SJSA1 (cell line): ENCODE results near the gene LDLR. TPM values are rescaled to one million over a fixed set of nuclear protein-coding genes. Genes with fewer than 3 reads are reported as not detected.
"Not testable (repeated sequence)": the region's sequence is repeated elsewhere in the genome, so short reads cannot be mapped to it uniquely, and the experiment has no call there.

Experiments
- DNase-seq, 2 experiments: peaks; one replicate each; pipeline ENCODE4 v3.0.0-alpha.2; 2015 to 2020; ENCODE audit warnings: low spot score in 2 of 2, low read depth in 1 of 2
- H3K27ac ChIP-seq: fragments of 250-450 bp; sonication (Bioruptor Pico); 2 replicates; pipeline ENCODE4 v1.5.1; 2020; ENCODE audit warnings: mild to moderate bottlenecking, moderate library complexity
- H3K27me3 ChIP-seq: fragments of 250-450 bp; sonication (Bioruptor Pico); replicated peaks from 2 replicates; pipeline ENCODE4 v1.5.1; 2020; ENCODE audit warnings: mild to moderate bottlenecking, moderate library complexity
- H3K36me3 ChIP-seq: fragments of 250-450 bp; sonication (Bioruptor Pico); 2 replicates; pipeline ENCODE4 v1.5.1; 2020; ENCODE audit warnings: mild to moderate bottlenecking
- H3K4me1 ChIP-seq: fragments of 250-450 bp; sonication (Bioruptor Pico); replicated peaks from 2 replicates; pipeline ENCODE4 v1.6.1; 2021; ENCODE audit warnings: mild to moderate bottlenecking
- H3K4me3 ChIP-seq: fragments of 250-450 bp; sonication (Bioruptor Pico); 2 replicates; pipeline ENCODE4 v1.5.1; 2020; ENCODE audit warnings: mild to moderate bottlenecking
- H3K9me3 ChIP-seq: fragments of 250-450 bp; sonication (Bioruptor Pico); replicated peaks from 2 replicates; pipeline ENCODE4 v1.5.1; 2020; ENCODE audit warnings: mild to moderate bottlenecking
- total RNA-seq: library from RNA; depleted of rRNA; stranded (reverse); fragments of >200 nt; shearing (Covaris generic); gene quantifications from 2 replicates; pipeline ENCODE4 v1.2.3, GENCODE V29; 2014

Gene LDLR
- total RNA-seq, 1 experiment from 2014 or later, result 115 TPM

DNA sequence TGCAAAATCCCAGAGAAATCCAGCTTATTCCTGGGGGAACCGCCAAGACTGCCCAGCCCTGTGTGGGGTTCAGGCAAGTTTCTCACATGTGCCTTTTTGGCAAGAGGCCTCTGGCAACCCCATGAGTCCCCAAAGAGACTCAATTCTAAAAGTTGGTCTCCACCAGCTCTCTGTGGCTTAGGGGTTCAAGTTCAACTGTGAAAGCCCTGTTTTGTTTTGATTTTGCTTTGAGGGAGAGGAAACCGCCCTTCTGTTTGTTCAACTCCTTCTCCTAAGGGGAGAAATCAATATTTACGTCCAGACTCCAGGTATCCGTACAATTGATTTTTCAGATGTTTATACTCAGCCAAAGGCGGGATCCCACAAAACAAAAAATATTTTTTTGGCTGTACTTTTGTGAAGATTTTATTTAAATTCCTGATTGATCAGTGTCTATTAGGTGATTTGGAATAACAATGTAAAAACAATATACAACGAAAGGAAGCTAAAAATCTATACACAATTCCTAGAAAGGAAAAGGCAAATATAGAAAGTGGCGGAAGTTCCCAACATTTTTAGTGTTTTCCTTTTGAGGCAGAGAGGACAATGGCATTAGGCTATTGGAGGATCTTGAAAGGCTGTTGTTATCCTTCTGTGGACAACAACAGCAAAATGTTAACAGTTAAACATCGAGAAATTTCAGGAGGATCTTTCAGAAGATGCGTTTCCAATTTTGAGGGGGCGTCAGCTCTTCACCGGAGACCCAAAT lies 583 bp upstream of the LDLR start:
- DNase-seq, result peak in 1 of 2 experiments; percentile 47

DNA sequence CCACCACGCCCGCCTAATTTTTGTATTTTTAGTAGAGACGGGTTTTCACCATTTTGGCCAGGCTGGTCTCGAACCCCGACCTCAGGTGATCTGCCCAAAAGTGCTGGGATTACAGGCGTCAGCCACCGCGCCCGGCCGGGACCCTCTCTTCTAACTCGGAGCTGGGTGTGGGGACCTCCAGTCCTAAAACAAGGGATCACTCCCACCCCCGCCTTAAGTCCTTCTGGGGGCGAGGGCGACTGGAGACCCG lies 676 bp downstream of the LDLR start:
- peaks cover 45% of the 10 kb centered on the region for H3K36me3 ChIP-seq
- peak overlapping the region; percentile 97 for H3K27ac ChIP-seq
- peaks cover 60% of the 10 kb centered on the region for H3K4me1 ChIP-seq
- peak in 1 of 2 experiments; percentile 89 for DNase-seq
- not testable (repeated sequence) for H3K27me3 ChIP-seq, H3K9me3 ChIP-seq
- H3K4me3 ChIP-seq, result peak overlapping the region; percentile 67

More for the DNA sequence above, 583 bp upstream of the LDLR start:
- Histone ChIP-seq H3K9me3 (no peaks in the 10 kb centered on the region), H3K36me3 (peaks cover 33% of the 10 kb centered on the region), H3K4me1 (peaks cover 58% of the 10 kb centered on the region), H3K4me3 (peak overlapping the region; percentile 67), H3K27ac (peak overlapping the region; percentile 97), H3K27me3 (no peaks in the 10 kb centered on the region)

DNA sequence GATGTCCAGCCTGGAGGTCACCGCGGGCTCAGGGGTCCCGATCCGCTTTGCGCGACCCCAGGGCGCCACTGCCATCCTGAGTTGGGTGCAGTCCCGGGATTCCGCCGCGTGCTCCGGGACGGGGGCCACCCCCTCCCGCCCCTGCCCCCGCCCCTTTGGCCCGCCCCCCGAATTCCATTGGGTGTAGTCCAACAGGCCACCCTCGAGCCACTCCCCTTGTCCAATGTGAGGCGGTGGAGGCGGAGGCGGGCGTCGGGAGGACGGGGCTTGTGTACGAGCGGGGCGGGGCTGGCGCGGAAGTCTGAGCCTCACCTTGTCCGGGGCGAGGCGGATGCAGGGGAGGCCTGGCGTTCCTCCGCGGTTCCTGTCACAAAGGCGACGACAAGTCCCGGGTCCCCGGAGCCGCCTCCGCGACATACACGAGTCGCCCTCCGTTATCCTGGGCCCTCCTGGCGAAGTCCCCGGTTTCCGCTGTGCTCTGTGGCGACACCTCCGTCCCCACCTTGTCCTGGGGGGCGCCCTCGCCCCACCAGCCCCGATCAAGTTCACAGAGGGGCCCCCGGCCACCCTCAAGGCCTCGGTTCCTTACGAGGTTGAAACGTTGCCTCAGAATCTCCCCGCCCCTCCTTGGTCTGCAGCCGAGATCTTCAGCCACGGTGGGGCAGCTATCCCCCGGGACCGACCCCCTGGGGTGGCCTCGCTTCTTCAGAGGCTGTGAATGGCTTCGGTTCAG lies 1.2 kb downstream of the LDLR start:
- no peaks in the 10 kb centered on the region for H3K27me3 ChIP-seq
- H3K9me3 ChIP-seq, result no peaks in the 10 kb centered on the region
- DNase-seq, result peak; percentile 89 to 99
- H3K36me3 ChIP-seq, result peaks cover 47% of the 10 kb centered on the region
- peaks cover 58% of the 10 kb centered on the region for H3K4me1 ChIP-seq
- peak overlapping the region; percentile 97 for H3K27ac ChIP-seq
- H3K4me3 ChIP-seq, result peak overlapping the region; percentile 67

DNA sequence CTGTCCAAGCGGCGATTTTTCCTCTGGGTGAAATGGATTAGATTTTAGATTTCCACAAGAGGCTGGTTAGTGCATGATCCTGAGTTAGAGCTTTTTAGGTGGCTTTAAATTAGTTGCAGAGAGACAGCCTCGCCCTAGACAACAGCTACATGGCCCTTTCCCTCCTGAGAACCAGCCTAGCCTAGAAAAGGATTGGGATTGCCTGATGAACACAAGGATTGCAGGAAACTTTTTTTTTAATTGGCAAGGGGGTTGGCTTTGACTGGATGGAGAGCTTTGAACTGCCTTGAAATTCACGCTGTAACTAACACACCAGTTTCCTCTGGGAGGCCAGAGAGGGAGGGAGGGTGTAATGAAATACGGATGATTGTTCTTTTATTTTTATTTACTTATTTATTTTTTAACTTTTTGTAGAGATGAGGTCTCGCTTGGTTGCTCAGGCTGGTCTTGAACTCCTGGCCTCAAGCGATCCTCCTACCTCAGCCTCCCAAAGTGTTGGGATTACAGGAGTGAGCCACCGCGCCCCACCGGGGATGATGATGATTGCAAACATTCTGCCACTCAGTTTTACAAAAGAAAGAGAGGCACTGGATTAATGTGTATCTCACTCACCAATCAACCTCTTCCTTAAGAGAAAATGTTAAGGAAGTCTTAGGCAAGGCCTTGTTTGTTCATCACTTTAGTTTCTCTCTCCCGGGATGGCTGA lies 1.9 kb downstream of the LDLR start:
- Histone ChIP-seq H3K4me1 (peaks cover 59% of the 10 kb centered on the region), H3K36me3 (peaks cover 54% of the 10 kb centered on the region), H3K9me3 (no peaks in the 10 kb centered on the region), H3K4me3 (peak overlapping the region; percentile 67), H3K27ac (peak overlapping the region; percentile 97), H3K27me3 (no peaks in the 10 kb centered on the region)
- no peak for DNase-seq

DNA sequence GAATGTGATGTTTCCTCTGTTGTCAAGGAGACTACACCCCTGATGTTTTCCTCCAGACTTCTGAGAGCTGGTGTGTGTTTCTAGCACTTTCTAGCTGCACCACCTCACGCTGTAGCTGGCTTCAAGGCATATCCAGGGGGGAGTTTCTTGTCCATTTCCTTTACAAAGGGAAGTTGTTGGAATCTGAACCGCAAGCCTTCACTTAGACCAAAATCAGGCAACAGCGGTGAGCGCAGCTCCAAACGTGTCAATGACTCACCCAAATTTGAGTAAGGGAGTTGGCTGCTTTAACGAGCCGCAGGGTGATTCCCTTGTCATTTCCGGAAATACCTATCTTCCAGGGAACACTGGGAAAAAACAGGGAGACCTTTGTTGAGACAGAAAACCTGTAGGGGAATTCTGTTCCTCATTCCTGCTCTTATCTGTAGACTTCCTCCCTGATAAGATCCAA lies 2.5 kb downstream of the LDLR start:
- Histone ChIP-seq H3K27me3 (no peaks in the 10 kb centered on the region), H3K36me3 (peaks cover 59% of the 10 kb centered on the region), H3K4me1 (peaks cover 63% of the 10 kb centered on the region), H3K9me3 (no peaks in the 10 kb centered on the region), H3K27ac (peak overlapping the region; percentile 97), H3K4me3 (peak overlapping the region; percentile 67)
- DNase-seq, result peak; percentile 90 to 92

DNA sequence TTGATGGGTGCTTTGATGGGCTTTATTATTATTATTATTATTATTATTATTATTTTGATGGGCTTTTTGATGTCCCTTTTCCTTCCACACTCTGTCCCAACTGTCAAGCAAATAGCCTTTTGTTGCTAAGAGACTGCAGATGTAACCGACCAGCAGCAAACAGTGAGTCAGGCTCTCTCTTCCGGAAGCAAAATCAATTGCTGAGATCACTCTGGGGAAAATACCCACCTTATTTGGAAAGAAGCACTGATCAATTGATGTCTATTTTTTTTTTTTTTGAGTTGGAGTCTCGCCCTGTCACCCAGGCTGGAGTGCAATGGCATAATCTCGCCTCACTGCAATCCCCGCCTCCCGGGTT lies 2.9 kb downstream of the LDLR start:
- no peak for DNase-seq
- Histone ChIP-seq H3K27me3 (no peaks in the 10 kb centered on the region), H3K9me3 (no peaks in the 10 kb centered on the region), H3K4me3 (no peak overlapping the region), H3K4me1 (peaks cover 63% of the 10 kb centered on the region), H3K27ac (peak overlapping the region; percentile 97), H3K36me3 (peaks cover 61% of the 10 kb centered on the region)

DNA sequence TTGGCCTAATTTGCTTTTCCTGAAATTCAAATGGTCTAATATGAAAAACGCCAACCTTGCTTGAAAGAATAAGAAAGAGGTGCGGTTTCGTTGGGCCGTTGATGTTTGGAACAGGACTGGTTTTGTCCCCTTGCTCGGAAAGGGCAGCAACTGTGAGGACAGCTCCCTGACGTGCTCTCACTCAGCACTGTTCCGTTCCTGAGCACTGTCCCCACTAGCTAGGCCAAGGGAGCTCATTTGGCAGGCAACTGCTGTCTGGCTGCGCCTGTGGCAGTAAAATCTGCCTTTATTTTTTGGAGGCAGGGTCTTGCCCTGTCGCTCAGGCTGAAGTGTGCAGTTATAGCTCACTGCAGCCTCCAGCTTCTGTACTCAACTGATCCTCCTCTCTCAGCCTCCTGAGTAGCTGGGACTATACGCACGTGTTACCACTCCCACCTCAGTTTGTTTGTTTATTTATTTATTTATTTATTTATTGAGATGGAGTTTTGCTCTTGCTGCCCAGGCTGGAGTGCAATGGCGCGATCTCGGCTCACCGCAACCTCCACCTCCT lies 4.5 kb downstream of the LDLR start:
- no peak overlapping the region for H3K27ac ChIP-seq
- no peaks in the 10 kb centered on the region for H3K27me3 ChIP-seq
- peaks cover 58% of the 10 kb centered on the region for H3K4me1 ChIP-seq
- H3K36me3 ChIP-seq, result peaks cover 75% of the 10 kb centered on the region
- H3K9me3 ChIP-seq, result no peaks in the 10 kb centered on the region
- H3K4me3 ChIP-seq, result no peak overlapping the region
- no peak for DNase-seq

DNA sequence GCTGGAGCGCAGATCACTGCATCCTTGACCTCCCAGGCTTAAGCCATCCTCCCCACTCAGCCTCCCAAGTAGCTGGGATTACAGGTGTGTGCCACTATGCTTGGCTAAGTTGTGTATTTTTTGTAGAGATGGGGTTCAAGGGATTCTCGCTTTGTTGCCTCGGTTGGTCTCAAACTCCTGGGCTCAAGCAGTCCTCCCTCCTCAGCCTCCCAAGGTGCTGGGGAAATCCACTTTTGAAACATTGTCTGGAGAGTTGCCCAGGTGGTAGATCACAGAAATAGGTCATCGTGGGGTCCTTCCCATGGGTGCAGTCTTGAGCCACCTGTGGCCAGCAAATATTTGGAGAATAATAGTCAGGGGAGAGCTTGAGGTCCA lies 5.2 kb downstream of the LDLR start:
- Histone ChIP-seq H3K27ac (peak overlapping the region; percentile 78), H3K4me3 (no peak overlapping the region), H3K9me3 (no peaks in the 10 kb centered on the region), H3K4me1 (peaks cover 55% of the 10 kb centered on the region), H3K27me3 (no peaks in the 10 kb centered on the region), H3K36me3 (peaks cover 81% of the 10 kb centered on the region)
- DNase-seq, result no peak

DNA sequence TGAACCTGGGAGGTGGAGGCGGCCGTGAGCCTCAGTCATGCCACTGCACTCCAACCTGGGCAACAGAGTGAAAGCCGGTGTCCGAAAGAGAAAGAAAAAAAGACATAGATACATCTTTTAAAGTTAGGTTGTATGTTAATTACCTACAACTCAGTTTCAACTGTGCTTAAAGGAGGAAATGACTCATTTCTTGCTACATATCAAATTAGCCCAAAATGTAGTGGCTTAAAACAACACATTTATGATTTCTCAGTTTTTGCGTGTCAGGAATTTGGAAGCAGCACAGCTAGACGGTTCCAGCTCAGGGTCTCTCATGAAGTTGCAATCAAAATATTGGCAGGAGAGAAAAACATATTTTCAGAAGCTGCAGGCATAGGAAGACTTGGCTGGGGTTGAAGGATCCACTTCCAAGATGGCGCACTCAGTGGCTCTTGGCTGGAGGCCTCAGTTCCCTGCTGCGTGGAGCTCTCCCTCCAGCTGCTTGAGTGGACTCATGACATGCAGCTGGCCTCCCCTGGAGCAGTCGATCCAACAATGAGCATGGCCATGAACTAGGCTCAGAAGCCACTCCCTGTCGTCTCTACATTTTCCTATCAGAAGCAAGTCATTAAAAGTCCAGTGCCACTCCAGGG lies 7.1 kb downstream of the LDLR start:
- Histone ChIP-seq H3K4me3 (no peak overlapping the region), H3K4me1 (peaks cover 47% of the 10 kb centered on the region), H3K27me3 (no peaks in the 10 kb centered on the region), H3K9me3 (no peaks in the 10 kb centered on the region), H3K36me3 (peaks cover 83% of the 10 kb centered on the region), H3K27ac (peak overlapping the region; percentile 78)
- DNase-seq, result peak in 1 of 2 experiments; percentile 32

DNA sequence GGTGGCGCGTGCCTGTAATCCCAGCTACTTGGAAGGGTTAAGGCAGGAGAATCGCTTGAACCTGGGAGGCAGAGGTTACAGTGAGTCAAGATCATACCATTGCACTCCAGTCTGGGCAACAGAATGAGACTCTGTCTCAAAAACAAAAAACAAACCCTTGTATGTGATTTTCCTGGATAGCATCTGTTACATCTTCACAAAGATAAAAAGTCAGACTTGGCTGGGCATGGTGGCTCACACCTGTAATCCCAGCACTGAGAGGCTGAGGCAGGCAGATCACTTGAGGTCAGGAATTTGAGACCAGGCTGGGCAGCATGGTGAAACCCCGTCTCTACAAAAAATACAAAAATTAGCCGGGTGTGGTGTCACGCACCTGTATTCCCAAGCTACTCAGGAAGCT lies 8.1 kb downstream of the LDLR start:
- Histone ChIP-seq H3K4me1 (peaks cover 38% of the 10 kb centered on the region), H3K36me3 (peaks cover 89% of the 10 kb centered on the region)
- not testable (repeated sequence) for H3K27ac ChIP-seq, DNase-seq, H3K9me3 ChIP-seq, H3K4me3 ChIP-seq, H3K27me3 ChIP-seq

DNA sequence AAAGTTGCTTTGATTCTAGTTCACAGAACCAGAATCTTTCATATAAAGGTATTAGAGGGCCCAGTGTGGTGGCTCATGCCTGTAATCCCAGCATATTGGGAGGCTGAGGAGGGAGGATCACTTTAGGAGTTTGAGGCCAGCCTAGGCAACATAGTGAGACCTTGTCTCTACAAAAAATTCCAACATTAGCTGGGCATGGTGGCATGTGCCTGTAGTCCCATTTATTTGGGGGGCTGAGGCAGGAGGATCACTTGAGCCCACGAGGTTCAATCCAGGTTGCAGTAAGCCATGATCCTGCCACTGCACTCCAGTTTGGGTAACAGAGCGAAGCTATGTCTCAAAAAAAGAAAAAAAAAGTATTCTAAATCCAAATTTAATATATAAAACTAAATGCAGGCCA lies 9.1 kb downstream of the LDLR start:
- Histone ChIP-seq H3K4me3 (no peak overlapping the region), H3K27me3 (no peaks in the 10 kb centered on the region), H3K36me3 (peaks cover 89% of the 10 kb centered on the region), H3K4me1 (peaks cover 30% of the 10 kb centered on the region), H3K27ac (no peak overlapping the region), H3K9me3 (no peaks in the 10 kb centered on the region)
- DNase-seq, result no peak

DNA sequence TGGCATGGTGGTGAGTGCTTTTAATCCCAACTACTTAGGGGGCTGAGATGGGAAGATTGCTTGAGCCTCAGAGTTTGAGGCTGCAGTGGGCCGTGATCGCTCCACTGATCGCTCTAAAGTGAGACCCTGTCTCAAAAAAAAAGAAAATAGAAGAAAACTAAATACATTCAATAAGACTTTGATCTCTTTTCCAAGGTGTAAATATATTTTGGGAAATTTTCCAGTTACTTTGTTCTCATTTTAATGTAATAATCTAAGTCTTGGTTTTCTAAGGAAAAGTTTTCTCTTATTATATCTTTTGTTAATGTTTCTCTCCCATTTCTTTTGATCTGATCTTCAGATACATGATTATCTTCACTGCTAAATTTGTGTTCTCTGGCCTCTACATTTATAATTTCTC lies 9.6 kb downstream of the LDLR start:
- Histone ChIP-seq H3K9me3 (no peaks in the 10 kb centered on the region), H3K4me1 (peaks cover 26% of the 10 kb centered on the region), H3K4me3 (no peak overlapping the region), H3K27ac (no peak overlapping the region), H3K36me3 (peaks cover 89% of the 10 kb centered on the region), H3K27me3 (no peaks in the 10 kb centered on the region)
- no peak for DNase-seq

DNA sequence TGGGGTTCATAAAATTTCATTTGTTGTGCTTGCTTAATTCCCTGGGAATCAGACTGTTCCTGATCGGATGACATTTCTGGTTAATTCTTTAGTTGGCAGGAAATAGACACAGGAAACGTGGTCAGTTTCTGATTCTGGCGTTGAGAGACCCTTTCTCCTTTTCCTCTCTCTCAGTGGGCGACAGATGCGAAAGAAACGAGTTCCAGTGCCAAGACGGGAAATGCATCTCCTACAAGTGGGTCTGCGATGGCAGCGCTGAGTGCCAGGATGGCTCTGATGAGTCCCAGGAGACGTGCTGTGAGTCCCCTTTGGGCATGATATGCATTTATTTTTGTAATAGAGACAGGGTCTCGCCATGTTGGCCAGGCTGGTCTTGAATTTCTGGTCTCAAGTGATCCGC lies 10.8 kb downstream of the LDLR start:
- H3K36me3 ChIP-seq, result peaks cover 91% of the 10 kb centered on the region
- no peaks in the 10 kb centered on the region for H3K27me3 ChIP-seq
- peaks cover 15% of the 10 kb centered on the region for H3K4me1 ChIP-seq
- no peak for DNase-seq
- no peaks in the 10 kb centered on the region for H3K9me3 ChIP-seq
- no peak overlapping the region for H3K4me3 ChIP-seq
- H3K27ac ChIP-seq, result no peak overlapping the region
